Stimulated activated naive CD8-positive, alpha-beta T cell treated with anti-CD3 and anti-CD28 coated beads, Interleukin-15, amount 100 ng/mL, for 72 hours (primary cell): ENCODE measurements around the gene SLC29A3.

Source experiments
- ATAC-seq: fragments of 150-1000 bp; cut with Tn5 transposase; 2 replicates; pipeline ENCODE4 v1.10.0; 2021; ENCODE audit warnings: mild to moderate bottlenecking, moderate library complexity
- DNase-seq, 2 donors: peaks; one replicate each; pipeline ENCODE4 v3.0.0; 2021 to 2022
- H3K27ac Mint-ChIP-seq, 2 donors: one replicate each; pipeline ENCODE4 v1.8.0; 2022; ENCODE audit warnings: mild to moderate bottlenecking in 2 of 2, mixed read lengths in 2 of 2, moderate library complexity in 2 of 2
- H3K27me3 Mint-ChIP-seq: one replicate; pipeline ENCODE4 v1.8.0; 2022; ENCODE audit warnings: mixed read lengths
- H3K4me1 Mint-ChIP-seq: one replicate; pipeline ENCODE4 v1.8.0; 2022; ENCODE audit warnings: mild to moderate bottlenecking, mixed read lengths
- H3K4me3 Mint-ChIP-seq, 2 donors: one replicate each; pipeline ENCODE4 v1.8.0; 2022; ENCODE audit warnings: mild to moderate bottlenecking in 2 of 2, mixed read lengths in 2 of 2, moderate library complexity in 1 of 2
- H3K9me3 Mint-ChIP-seq, 2 donors: one replicate each; pipeline ENCODE4 v1.8.0; 2022; ENCODE audit warnings: mixed read lengths in 2 of 2

The SLC29A3 gene

GRCh38 chr10:71280216-71280615 is 38.8 kb upstream of the SLC29A3 start:
- Mint-ChIP-seq H3K4me3 (no peak overlapping the region), H3K9me3 (no peaks in the 10 kb centered on the region), H3K27ac (peak overlapping the region; percentile 19 to 34), H3K27me3 (no peaks in the 10 kb centered on the region), H3K4me1 (no peaks in the 10 kb centered on the region)
- DNase-seq: no peak
- no peak for ATAC-seq

GRCh38 chr10:71280825-71281224 is 38.2 kb upstream of the SLC29A3 start:
- Mint-ChIP-seq H3K9me3 (no peaks in the 10 kb centered on the region), H3K27me3 (no peaks in the 10 kb centered on the region), H3K4me3 (no peak overlapping the region), H3K4me1 (no peaks in the 10 kb centered on the region), H3K27ac (peak overlapping the region in 1 of 2 donors; percentile 6)
- DNase-seq (no peak), ATAC-seq (no peak)

- Mint-ChIP-seq H3K27ac (no peak overlapping the region), H3K4me1 (no peaks in the 10 kb centered on the region), H3K27me3 (no peaks in the 10 kb centered on the region), H3K9me3 (no peaks in the 10 kb centered on the region), H3K4me3 (no peak overlapping the region)
- DNase-seq (no peak), ATAC-seq (no peak)
Measured at GRCh38 chr10:71281646-71282322, 37.3 kb upstream of the SLC29A3 start.

GRCh38 chr10:71282323-71282680 is 36.8 kb upstream of the SLC29A3 start:
- no peak for ATAC-seq
- DNase-seq: no peak
- no peaks in the 10 kb centered on the region for H3K9me3 Mint-ChIP-seq
- H3K27me3 Mint-ChIP-seq: no peaks in the 10 kb centered on the region
- no peak overlapping the region for H3K4me3 Mint-ChIP-seq
- no peak overlapping the region for H3K27ac Mint-ChIP-seq
- no peaks in the 10 kb centered on the region for H3K4me1 Mint-ChIP-seq

GRCh38 chr10:71283410-71283809 is 35.6 kb upstream of the SLC29A3 start:
- no peak for DNase-seq
- Mint-ChIP-seq H3K4me1 (no peaks in the 10 kb centered on the region), H3K27ac (peak overlapping the region in 1 of 2 donors; percentile 83), H3K9me3 (no peaks in the 10 kb centered on the region), H3K27me3 (no peaks in the 10 kb centered on the region), H3K4me3 (no peak overlapping the region)
- no peak for ATAC-seq

- no peak overlapping the region for H3K4me3 Mint-ChIP-seq
- no peaks in the 10 kb centered on the region for H3K9me3 Mint-ChIP-seq
- no peaks in the 10 kb centered on the region for H3K4me1 Mint-ChIP-seq
- ATAC-seq (no peak), DNase-seq (no peak)
- H3K27ac Mint-ChIP-seq: no peak overlapping the region
- no peaks in the 10 kb centered on the region for H3K27me3 Mint-ChIP-seq
Measured at GRCh38 chr10:71283876-71284275, 35.2 kb upstream of the SLC29A3 start.

GRCh38 chr10:71284544-71285179 is 34.4 kb upstream of the SLC29A3 start:
- H3K27me3 Mint-ChIP-seq: no peaks in the 10 kb centered on the region
- ATAC-seq (peak; percentile 4), DNase-seq (no peak)
- H3K9me3 Mint-ChIP-seq: no peaks in the 10 kb centered on the region
- H3K27ac Mint-ChIP-seq: peak overlapping the region in 1 of 2 donors; percentile 9
- H3K4me1 Mint-ChIP-seq: no peaks in the 10 kb centered on the region
- no peak overlapping the region for H3K4me3 Mint-ChIP-seq

GRCh38 chr10:71285180-71285545 is 33.9 kb upstream of the SLC29A3 start:
- no peaks in the 10 kb centered on the region for H3K27me3 Mint-ChIP-seq

GRCh38 chr10:71285986-71286385 is 33.1 kb upstream of the SLC29A3 start:
- Mint-ChIP-seq H3K4me3 (no peak overlapping the region), H3K4me1 (no peaks in the 10 kb centered on the region), H3K27me3 (no peaks in the 10 kb centered on the region), H3K9me3 (no peaks in the 10 kb centered on the region), H3K27ac (no peak overlapping the region)
- DNase-seq (no peak), ATAC-seq (no peak)

More at GRCh38 chr10:71285180-71285545, 33.9 kb upstream of the SLC29A3 start:
- H3K4me1 Mint-ChIP-seq: no peaks in the 10 kb centered on the region
- H3K9me3 Mint-ChIP-seq: no peaks in the 10 kb centered on the region
- no peak overlapping the region for H3K4me3 Mint-ChIP-seq
- DNase-seq (peak; percentile 16 to 32), ATAC-seq (peak; percentile 64)
- H3K27ac Mint-ChIP-seq: no peak overlapping the region

- DNase-seq (no peak), ATAC-seq (no peak)
- Mint-ChIP-seq H3K9me3 (no peaks in the 10 kb centered on the region), H3K27me3 (no peaks in the 10 kb centered on the region), H3K4me1 (no peaks in the 10 kb centered on the region), H3K4me3 (no peak overlapping the region), H3K27ac (no peak overlapping the region)
Measured at GRCh38 chr10:71286521-71287294, 32.4 kb upstream of the SLC29A3 start.

GRCh38 chr10:71287456-71287855 is 31.6 kb upstream of the SLC29A3 start:
- DNase-seq (no peak), ATAC-seq (no peak)
- no peaks in the 10 kb centered on the region for H3K9me3 Mint-ChIP-seq
- H3K27ac Mint-ChIP-seq: no peak overlapping the region
- H3K4me3 Mint-ChIP-seq: no peak overlapping the region
- no peaks in the 10 kb centered on the region for H3K27me3 Mint-ChIP-seq
- no peaks in the 10 kb centered on the region for H3K4me1 Mint-ChIP-seq

GRCh38 chr10:71288461-71288860 is 30.6 kb upstream of the SLC29A3 start:
- no peaks in the 10 kb centered on the region for H3K4me1 Mint-ChIP-seq
- DNase-seq: no peak
- ATAC-seq: no peak
- H3K27ac Mint-ChIP-seq: no peak overlapping the region
- no peak overlapping the region for H3K4me3 Mint-ChIP-seq
- H3K9me3 Mint-ChIP-seq: no peaks in the 10 kb centered on the region
- H3K27me3 Mint-ChIP-seq: no peaks in the 10 kb centered on the region

- H3K27ac Mint-ChIP-seq: no peak overlapping the region
- peak overlapping the region in 1 of 2 donors; percentile 25 for H3K4me3 Mint-ChIP-seq
- no peaks in the 10 kb centered on the region for H3K27me3 Mint-ChIP-seq
- DNase-seq (no peak), ATAC-seq (no peak)
- no peaks in the 10 kb centered on the region for H3K9me3 Mint-ChIP-seq
- no peaks in the 10 kb centered on the region for H3K4me1 Mint-ChIP-seq
Measured at GRCh38 chr10:71289421-71290130, 29.5 kb upstream of the SLC29A3 start.

- Mint-ChIP-seq H3K4me3 (no peak overlapping the region), H3K27me3 (no peaks in the 10 kb centered on the region), H3K27ac (no peak overlapping the region), H3K4me1 (no peaks in the 10 kb centered on the region), H3K9me3 (no peaks in the 10 kb centered on the region)
- ATAC-seq (no peak), DNase-seq (no peak)
Measured at GRCh38 chr10:71290331-71290730, 28.7 kb upstream of the SLC29A3 start.

GRCh38 chr10:71290806-71291527 is 28.1 kb upstream of the SLC29A3 start:
- no peaks in the 10 kb centered on the region for H3K4me1 Mint-ChIP-seq
- H3K27ac Mint-ChIP-seq: no peak overlapping the region
- DNase-seq: no peak
- no peaks in the 10 kb centered on the region for H3K9me3 Mint-ChIP-seq
- no peaks in the 10 kb centered on the region for H3K27me3 Mint-ChIP-seq
- ATAC-seq: no peak
- no peak overlapping the region for H3K4me3 Mint-ChIP-seq
